ENCODE data around the gene MRPL3. TPM values are rescaled to one million over a fixed set of nuclear protein-coding genes. Genes with fewer than 3 reads are reported as not detected.

MRPL3 gene
- total RNA-seq, 1 experiment from 2014 or later = 162 TPM

DNA sequence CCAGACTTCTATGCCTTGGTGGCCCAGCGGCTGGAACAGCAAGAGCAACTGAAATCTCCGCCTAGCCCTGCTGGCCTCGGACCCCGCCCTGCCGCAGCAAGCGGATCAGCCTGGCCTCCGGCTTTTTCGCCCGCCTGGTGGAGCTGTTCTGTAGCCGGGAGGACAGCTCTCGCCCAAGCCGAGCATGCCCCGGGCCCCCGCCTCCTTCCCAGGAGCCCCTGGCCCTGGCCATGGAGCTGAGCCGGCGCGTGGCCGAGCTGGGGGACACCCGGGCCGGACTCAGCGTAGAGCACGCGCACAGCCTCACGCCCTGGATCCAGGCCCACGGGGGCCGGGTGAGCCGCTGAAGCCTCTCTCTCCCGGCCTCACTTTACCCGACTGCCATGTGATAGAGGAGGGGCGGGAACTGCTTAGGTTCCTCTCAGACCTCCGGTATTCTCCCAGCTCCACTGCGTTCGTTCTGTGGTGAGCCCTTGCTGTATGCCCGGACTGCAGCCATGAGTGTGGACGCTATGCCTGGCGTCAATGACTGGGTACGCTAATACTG, 24.1 kb upstream of the MRPL3 start (continued):
- TF ChIP-seq RORB (CRISPR knock-in tag; IDR thresholded peaks at IDR 0.05) = no peak
- TF ChIP-seq, protein P1, sequence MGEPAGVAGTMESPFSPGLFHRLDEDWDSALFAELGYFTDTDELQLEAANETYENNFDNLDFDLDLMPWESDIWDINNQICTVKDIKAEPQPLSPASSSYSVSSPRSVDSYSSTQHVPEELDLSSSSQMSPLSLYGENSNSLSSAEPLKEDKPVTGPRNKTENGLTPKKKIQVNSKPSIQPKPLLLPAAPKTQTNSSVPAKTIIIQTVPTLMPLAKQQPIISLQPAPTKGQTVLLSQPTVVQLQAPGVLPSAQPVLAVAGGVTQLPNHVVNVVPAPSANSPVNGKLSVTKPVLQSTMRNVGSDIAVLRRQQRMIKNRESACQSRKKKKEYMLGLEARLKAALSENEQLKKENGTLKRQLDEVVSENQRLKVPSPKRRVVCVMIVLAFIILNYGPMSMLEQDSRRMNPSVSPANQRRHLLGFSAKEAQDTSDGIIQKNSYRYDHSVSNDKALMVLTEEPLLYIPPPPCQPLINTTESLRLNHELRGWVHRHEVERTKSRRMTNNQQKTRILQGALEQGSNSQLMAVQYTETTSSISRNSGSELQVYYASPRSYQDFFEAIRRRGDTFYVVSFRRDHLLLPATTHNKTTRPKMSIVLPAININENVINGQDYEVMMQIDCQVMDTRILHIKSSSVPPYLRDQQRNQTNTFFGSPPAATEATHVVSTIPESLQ (CRISPR knock-in tag; IDR thresholded peaks at IDR 0.05) = no peak
- TF ChIP-seq, protein P2, sequence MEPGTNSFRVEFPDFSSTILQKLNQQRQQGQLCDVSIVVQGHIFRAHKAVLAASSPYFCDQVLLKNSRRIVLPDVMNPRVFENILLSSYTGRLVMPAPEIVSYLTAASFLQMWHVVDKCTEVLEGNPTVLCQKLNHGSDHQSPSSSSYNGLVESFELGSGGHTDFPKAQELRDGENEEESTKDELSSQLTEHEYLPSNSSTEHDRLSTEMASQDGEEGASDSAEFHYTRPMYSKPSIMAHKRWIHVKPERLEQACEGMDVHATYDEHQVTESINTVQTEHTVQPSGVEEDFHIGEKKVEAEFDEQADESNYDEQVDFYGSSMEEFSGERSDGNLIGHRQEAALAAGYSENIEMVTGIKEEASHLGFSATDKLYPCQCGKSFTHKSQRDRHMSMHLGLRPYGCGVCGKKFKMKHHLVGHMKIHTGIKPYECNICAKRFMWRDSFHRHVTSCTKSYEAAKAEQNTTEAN (CRISPR knock-in tag; IDR thresholded peaks at IDR 0.05) = 0 out of 2 replicates have a peak, but pooled peaks have one; percentile 3
- TF ChIP-seq, protein P3, sequence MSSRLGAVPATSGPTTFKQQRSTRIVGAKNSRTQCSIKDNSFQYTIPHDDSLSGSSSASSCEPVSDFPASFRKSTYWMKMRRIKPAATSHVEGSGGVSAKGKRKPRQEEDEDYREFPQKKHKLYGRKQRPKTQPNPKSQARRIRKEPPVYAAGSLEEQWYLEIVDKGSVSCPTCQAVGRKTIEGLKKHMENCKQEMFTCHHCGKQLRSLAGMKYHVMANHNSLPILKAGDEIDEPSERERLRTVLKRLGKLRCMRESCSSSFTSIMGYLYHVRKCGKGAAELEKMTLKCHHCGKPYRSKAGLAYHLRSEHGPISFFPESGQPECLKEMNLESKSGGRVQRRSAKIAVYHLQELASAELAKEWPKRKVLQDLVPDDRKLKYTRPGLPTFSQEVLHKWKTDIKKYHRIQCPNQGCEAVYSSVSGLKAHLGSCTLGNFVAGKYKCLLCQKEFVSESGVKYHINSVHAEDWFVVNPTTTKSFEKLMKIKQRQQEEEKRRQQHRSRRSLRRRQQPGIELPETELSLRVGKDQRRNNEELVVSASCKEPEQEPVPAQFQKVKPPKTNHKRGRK (CRISPR knock-in tag; IDR thresholded peaks at IDR 0.05; ENCODE audit: borderline replicate concordance) = no peak
- no peak for TF ChIP-seq ZNF138 (CRISPR knock-in tag; conservative IDR thresholded peaks at IDR 0.05)
- no peak for TF ChIP-seq MXD4 (CRISPR knock-in tag; IDR thresholded peaks at IDR 0.05; ENCODE audit: borderline replicate concordance)
- no peak for TF ChIP-seq EMX1 (CRISPR knock-in tag; IDR thresholded peaks at IDR 0.05)
- TF ChIP-seq NFE2L1 (CRISPR knock-in tag; IDR thresholded peaks at IDR 0.05) = no peak
- TF ChIP-seq TEAD1 (CRISPR knock-in tag; IDR thresholded peaks at IDR 0.05) = no peak
- no peak for TF ChIP-seq MYBL2 (CRISPR knock-in tag; IDR thresholded peaks at IDR 0.05)
- TF ChIP-seq, protein P4, sequence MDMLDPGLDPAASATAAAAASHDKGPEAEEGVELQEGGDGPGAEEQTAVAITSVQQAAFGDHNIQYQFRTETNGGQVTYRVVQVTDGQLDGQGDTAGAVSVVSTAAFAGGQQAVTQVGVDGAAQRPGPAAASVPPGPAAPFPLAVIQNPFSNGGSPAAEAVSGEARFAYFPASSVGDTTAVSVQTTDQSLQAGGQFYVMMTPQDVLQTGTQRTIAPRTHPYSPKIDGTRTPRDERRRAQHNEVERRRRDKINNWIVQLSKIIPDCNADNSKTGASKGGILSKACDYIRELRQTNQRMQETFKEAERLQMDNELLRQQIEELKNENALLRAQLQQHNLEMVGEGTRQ (CRISPR knock-in tag; IDR thresholded peaks at IDR 0.05) = peak; percentile 9; the same call in 1 of the 2 replicates

DNA sequence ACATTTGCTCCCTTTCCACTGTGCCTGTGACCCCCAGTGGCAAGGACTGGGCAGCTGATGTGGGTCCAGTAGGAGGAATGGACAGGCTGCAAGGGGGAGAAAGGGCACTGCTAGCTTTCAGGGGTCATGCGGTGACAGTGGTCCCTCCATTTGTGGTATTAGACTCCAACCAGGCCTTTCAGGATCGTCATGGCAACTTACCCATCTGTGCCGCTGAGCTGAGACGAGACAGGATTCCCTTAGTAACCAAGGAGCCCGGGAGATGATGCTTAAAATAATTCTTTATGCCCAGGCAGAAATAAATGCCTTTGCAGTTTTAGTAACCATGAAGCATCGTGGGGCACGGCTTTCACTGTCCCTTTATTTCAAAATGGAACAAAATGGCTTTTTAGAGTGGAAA, 15.9 kb upstream of the MRPL3 start:
- H3K27ac Mint-ChIP-seq = no peak overlapping the region
- CTCF ChIA-PET = interaction anchor here (1.5 kb wide), 1 partner anchor 516 kb away, joined by 3 read pairs; the partner anchor contains the start of gene CPNE4
- POLR2A ChIA-PET = no interaction called here
- H3K27me3 Mint-ChIP-seq (ENCODE audit: low read depth) = peaks cover 3% of the 10 kb centered on the region
- no peak for DNase-seq (ENCODE audit: low spot score)
- ATAC-seq = no peak
- peaks cover 10% of the 10 kb centered on the region; the same call in 1 of the 2 replicates for H3K9me3 Mint-ChIP-seq
- H3K4me1 Mint-ChIP-seq = no peaks in the 10 kb centered on the region
- H3K36me3 Mint-ChIP-seq = no peaks in the 10 kb centered on the region
- no peak overlapping the region for H3K4me3 Mint-ChIP-seq
- TF ChIP-seq, protein P4 (CRISPR knock-in tag; IDR thresholded peaks at IDR 0.05) = no peak
- TF ChIP-seq MYBL2 (CRISPR knock-in tag; IDR thresholded peaks at IDR 0.05) = no peak
- no peak for TF ChIP-seq ZNF232 (CRISPR knock-in tag; IDR thresholded peaks at IDR 0.05)
- TF ChIP-seq, protein P5, sequence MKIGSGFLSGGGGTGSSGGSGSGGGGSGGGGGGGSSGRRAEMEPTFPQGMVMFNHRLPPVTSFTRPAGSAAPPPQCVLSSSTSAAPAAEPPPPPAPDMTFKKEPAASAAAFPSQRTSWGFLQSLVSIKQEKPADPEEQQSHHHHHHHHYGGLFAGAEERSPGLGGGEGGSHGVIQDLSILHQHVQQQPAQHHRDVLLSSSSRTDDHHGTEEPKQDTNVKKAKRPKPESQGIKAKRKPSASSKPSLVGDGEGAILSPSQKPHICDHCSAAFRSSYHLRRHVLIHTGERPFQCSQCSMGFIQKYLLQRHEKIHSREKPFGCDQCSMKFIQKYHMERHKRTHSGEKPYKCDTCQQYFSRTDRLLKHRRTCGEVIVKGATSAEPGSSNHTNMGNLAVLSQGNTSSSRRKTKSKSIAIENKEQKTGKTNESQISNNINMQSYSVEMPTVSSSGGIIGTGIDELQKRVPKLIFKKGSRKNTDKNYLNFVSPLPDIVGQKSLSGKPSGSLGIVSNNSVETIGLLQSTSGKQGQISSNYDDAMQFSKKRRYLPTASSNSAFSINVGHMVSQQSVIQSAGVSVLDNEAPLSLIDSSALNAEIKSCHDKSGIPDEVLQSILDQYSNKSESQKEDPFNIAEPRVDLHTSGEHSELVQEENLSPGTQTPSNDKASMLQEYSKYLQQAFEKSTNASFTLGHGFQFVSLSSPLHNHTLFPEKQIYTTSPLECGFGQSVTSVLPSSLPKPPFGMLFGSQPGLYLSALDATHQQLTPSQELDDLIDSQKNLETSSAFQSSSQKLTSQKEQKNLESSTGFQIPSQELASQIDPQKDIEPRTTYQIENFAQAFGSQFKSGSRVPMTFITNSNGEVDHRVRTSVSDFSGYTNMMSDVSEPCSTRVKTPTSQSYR (CRISPR knock-in tag; IDR thresholded peaks at IDR 0.05) = no peak
- TF ChIP-seq NFATC4 (CRISPR knock-in tag; IDR thresholded peaks at IDR 0.05) = no peak
- TF ChIP-seq SMAD3 (CRISPR knock-in tag; IDR thresholded peaks at IDR 0.05; ENCODE audit: borderline replicate concordance) = no peak
- TF ChIP-seq, protein P6, sequence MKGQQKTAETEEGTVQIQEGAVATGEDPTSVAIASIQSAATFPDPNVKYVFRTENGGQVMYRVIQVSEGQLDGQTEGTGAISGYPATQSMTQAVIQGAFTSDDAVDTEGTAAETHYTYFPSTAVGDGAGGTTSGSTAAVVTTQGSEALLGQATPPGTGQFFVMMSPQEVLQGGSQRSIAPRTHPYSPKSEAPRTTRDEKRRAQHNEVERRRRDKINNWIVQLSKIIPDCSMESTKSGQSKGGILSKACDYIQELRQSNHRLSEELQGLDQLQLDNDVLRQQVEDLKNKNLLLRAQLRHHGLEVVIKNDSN (CRISPR knock-in tag; IDR thresholded peaks at IDR 0.05) = no peak
- TF ChIP-seq CREB1 (CRISPR knock-in tag; IDR thresholded peaks at IDR 0.05) = no peak
- no peak for TF ChIP-seq PRRX2 (CRISPR knock-in tag; IDR thresholded peaks at IDR 0.05)
- TF ChIP-seq ZNF416 (CRISPR knock-in tag; IDR thresholded peaks at IDR 0.05) = no peak
- TF ChIP-seq, protein P7, sequence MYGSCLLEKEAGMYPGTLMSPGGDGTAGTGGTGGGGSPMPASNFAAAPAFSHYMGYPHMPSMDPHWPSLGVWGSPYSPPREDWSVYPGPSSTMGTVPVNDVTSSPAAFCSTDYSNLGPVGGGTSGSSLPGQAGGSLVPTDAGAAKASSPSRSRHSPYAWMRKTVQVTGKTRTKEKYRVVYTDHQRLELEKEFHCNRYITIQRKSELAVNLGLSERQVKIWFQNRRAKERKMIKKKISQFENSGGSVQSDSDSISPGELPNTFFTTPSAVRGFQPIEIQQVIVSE (CRISPR knock-in tag; IDR thresholded peaks at IDR 0.05; ENCODE audit: borderline replicate concordance) = no peak
- TF ChIP-seq, protein P8, sequence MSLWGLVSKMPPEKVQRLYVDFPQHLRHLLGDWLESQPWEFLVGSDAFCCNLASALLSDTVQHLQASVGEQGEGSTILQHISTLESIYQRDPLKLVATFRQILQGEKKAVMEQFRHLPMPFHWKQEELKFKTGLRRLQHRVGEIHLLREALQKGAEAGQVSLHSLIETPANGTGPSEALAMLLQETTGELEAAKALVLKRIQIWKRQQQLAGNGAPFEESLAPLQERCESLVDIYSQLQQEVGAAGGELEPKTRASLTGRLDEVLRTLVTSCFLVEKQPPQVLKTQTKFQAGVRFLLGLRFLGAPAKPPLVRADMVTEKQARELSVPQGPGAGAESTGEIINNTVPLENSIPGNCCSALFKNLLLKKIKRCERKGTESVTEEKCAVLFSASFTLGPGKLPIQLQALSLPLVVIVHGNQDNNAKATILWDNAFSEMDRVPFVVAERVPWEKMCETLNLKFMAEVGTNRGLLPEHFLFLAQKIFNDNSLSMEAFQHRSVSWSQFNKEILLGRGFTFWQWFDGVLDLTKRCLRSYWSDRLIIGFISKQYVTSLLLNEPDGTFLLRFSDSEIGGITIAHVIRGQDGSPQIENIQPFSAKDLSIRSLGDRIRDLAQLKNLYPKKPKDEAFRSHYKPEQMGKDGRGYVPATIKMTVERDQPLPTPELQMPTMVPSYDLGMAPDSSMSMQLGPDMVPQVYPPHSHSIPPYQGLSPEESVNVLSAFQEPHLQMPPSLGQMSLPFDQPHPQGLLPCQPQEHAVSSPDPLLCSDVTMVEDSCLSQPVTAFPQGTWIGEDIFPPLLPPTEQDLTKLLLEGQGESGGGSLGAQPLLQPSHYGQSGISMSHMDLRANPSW (CRISPR knock-in tag; conservative IDR thresholded peaks at IDR 0.05; ENCODE audit: low read depth) = no peak
- TF ChIP-seq, protein P9, sequence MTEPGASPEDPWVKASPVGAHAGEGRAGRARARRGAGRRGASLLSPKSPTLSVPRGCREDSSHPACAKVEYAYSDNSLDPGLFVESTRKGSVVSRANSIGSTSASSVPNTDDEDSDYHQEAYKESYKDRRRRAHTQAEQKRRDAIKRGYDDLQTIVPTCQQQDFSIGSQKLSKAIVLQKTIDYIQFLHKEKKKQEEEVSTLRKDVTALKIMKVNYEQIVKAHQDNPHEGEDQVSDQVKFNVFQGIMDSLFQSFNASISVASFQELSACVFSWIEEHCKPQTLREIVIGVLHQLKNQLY (CRISPR knock-in tag; IDR thresholded peaks at IDR 0.05) = no peak

Measured in WTC11 (cell line).